ENCODE results near the gene PEX11A. TPM values are rescaled to one million over a fixed set of nuclear protein-coding genes. Genes with fewer than 3 reads are reported as not detected.

PEX11A gene
- total RNA-seq, 1 experiment from 2014 or later, result 1.3 TPM

DNA sequence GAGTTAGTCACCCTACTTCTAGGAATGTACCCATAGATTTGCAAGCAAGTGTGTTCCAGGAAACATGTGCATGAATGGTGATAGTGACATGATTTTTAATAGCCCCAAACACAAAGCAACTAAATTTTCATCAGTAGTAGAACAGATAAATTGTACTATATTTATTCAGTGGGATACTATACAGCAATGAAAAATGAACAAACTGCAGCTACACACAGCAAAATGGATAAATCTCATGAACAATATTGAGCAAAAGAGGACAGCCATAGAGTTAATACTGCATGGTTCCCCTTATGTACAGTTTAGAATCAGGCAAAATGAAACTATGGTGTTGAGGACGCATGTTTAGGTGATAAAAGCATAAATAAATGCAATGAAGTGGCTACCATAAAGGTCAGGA lies 34.5 kb upstream of the PEX11A start:
- H3K36me3 Mint-ChIP-seq (ENCODE audit: insufficient read depth in 1 of 3, low read depth in 3 of 3), result no peaks in the 10 kb centered on the region
- H4K8ac ChIP-seq (replicated peaks; ENCODE audit: insufficient read length, low read depth, low read length), result no peak overlapping the region
- no peak overlapping the region for H3K23ac ChIP-seq (ENCODE audit: insufficient read length, low read depth, low read length)
- H3K27me3 ChIP-seq (ENCODE audit: insufficient read depth, low read length), result no peaks in the 10 kb centered on the region; the same call in 1 of the 2 replicates
- TF ChIP-seq, protein P1, sequence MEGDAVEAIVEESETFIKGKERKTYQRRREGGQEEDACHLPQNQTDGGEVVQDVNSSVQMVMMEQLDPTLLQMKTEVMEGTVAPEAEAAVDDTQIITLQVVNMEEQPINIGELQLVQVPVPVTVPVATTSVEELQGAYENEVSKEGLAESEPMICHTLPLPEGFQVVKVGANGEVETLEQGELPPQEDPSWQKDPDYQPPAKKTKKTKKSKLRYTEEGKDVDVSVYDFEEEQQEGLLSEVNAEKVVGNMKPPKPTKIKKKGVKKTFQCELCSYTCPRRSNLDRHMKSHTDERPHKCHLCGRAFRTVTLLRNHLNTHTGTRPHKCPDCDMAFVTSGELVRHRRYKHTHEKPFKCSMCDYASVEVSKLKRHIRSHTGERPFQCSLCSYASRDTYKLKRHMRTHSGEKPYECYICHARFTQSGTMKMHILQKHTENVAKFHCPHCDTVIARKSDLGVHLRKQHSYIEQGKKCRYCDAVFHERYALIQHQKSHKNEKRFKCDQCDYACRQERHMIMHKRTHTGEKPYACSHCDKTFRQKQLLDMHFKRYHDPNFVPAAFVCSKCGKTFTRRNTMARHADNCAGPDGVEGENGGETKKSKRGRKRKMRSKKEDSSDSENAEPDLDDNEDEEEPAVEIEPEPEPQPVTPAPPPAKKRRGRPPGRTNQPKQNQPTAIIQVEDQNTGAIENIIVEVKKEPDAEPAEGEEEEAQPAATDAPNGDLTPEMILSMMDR (conservative IDR thresholded peaks at IDR 0.05), result no peak
- H3K27me3 Mint-ChIP-seq (ENCODE audit: low read depth), result peaks cover 23% of the 10 kb centered on the region
- no peak overlapping the region for H3K4ac ChIP-seq (ENCODE audit: low read depth, low read length)
- H3K4me3 Mint-ChIP-seq, result no peak overlapping the region
- H3K4me1 Mint-ChIP-seq, result no peaks in the 10 kb centered on the region
- H3K4me1 ChIP-seq (ENCODE audit: insufficient read depth, low read length), result no peaks in the 10 kb centered on the region
- H3K4me2 ChIP-seq (ENCODE audit: insufficient read depth, insufficient read length, low read length), result no peak overlapping the region
- H2BK20ac ChIP-seq (ENCODE audit: low read depth, low read length, poor library complexity, severe bottlenecking), result no peak overlapping the region
- no peak overlapping the region for H3K27ac ChIP-seq (ENCODE audit: insufficient read length, low read depth, low read length)
- no peak overlapping the region for H4K91ac ChIP-seq (ENCODE audit: insufficient read length, low read depth, low read length)
- no peaks in the 10 kb centered on the region for H3K79me2 ChIP-seq (ENCODE audit: insufficient read depth, low read length)
- no peak overlapping the region for H2AFZ ChIP-seq (ENCODE audit: low read length)
- no peaks in the 10 kb centered on the region for H3K79me1 ChIP-seq (ENCODE audit: insufficient read depth, low read depth, low read length, poor library complexity, severe bottlenecking)
- H3K9me3 ChIP-seq (ENCODE audit: control insufficient read depth, low read depth, low read length), result no peaks in the 10 kb centered on the region
- no peaks in the 10 kb centered on the region for H4K20me1 ChIP-seq (ENCODE audit: control insufficient read depth, insufficient read depth, insufficient read length)
- H3K56ac ChIP-seq (ENCODE audit: insufficient read length, low read depth, low read length), result no peak overlapping the region
- H2AK5ac ChIP-seq (ENCODE audit: insufficient read length, low read length), result no peak overlapping the region
- DNase-seq, result no peak
- H2BK120ac ChIP-seq (ENCODE audit: low read depth, low read length, poor library complexity, severe bottlenecking), result no peak overlapping the region
- H3K9ac ChIP-seq (ENCODE audit: extremely low read depth, insufficient read length, low read length), result no peak overlapping the region
- no CpG with 5 or more reads among the region's 1 CpG for WGBS (ENCODE audit: extremely low coverage, insufficient read length, low lambda C conversion rate)
- peaks cover 3% of the 10 kb centered on the region in 2 experiments; a peak in 4 of 5 replicates for H3K9me3 Mint-ChIP-seq
- H2BK15ac ChIP-seq (ENCODE audit: low read depth, low read length), result no peak overlapping the region
- no peak overlapping the region for H4K5ac ChIP-seq (ENCODE audit: insufficient read length, low read depth, low read length)
- no peak overlapping the region for H3T11ph ChIP-seq (ENCODE audit: low read length)
- H2BK5ac ChIP-seq (ENCODE audit: insufficient read length, low read length), result no peak overlapping the region
- no peak overlapping the region for H2BK12ac ChIP-seq (ENCODE audit: insufficient read length, low read depth, low read length)
- H3K27ac Mint-ChIP-seq, result no peak overlapping the region
- no peaks in the 10 kb centered on the region for H3K23me2 ChIP-seq (ENCODE audit: insufficient read length, low read depth, low read length, poor library complexity, severe bottlenecking)
- no peak overlapping the region for H3K14ac ChIP-seq (ENCODE audit: insufficient read depth, low read length)
- H3K18ac ChIP-seq (ENCODE audit: insufficient read length, low read depth, low read length), result no peak overlapping the region

Data from H9 (cell line).